K562 (cell line): ENCODE measurements around the gene TBXA2R. TPM values are rescaled to one million over a fixed set of nuclear protein-coding genes. Genes with fewer than 3 reads are reported as not detected.

Experiments used
- ARID4B ChIP-seq: sonication (generic); formaldehyde crosslinking; IDR thresholded peaks from 2 replicates; pipeline ENCODE4 v1.8.0; 2022; ENCODE audit warnings: mild to moderate bottlenecking, missing genetic modification reagents
- E2F8 ChIP-seq: fragments of 450-650 bp; IDR thresholded peaks from 2 replicates; pipeline ENCODE4 v1.7.1; 2018; ENCODE audit warnings: mild to moderate bottlenecking, low read depth; ENCODE audit not compliant: partially characterized antibody
- ETS2 ChIP-seq: IDR thresholded peaks from 2 replicates; pipeline ENCODE4 v1.6.1; 2016; ENCODE audit warnings: borderline replicate concordance, missing genetic modification characterization, mild to moderate bottlenecking, moderate library complexity, missing compliant biosample characterization; ENCODE audit not compliant: poor library complexity, severe bottlenecking
- FOSL1 ChIP-seq: fragments of 200-800 bp; sonication (Bioruptor generic); conservative IDR thresholded peaks from 2 replicates; pipeline ENCODE4 v1.6.1; 2016; ENCODE audit warnings: missing genetic modification characterization, missing compliant biosample characterization
- MCM3 ChIP-seq: fragments of 450-650 bp; IDR thresholded peaks from 2 replicates; pipeline ENCODE4 v1.6.1; 2016
- MTA1 ChIP-seq: fragments of 450-650 bp; IDR thresholded peaks from 2 replicates; pipeline ENCODE4 v1.6.1; 2017; ENCODE audit warnings: borderline replicate concordance
- NEUROD1 ChIP-seq: fragments of 150-350 bp; IDR thresholded peaks from 2 replicates; pipeline ENCODE4 v1.6.1; 2014; ENCODE audit warnings: borderline replicate concordance, low read length, low read depth; ENCODE audit not compliant: partially characterized antibody
- POLR2H ChIP-seq: IDR thresholded peaks from 2 replicates; pipeline ENCODE4 v1.6.1; 2016; ENCODE audit warnings: missing genetic modification characterization, low read depth, mild to moderate bottlenecking, control low read depth, missing compliant biosample characterization, moderate library complexity
- PURB ChIP-seq: sonication (generic); formaldehyde crosslinking; IDR thresholded peaks from 2 replicates; pipeline ENCODE4 v1.9.0; 2021; ENCODE audit warnings: low read depth, mild to moderate bottlenecking, missing genetic modification reagents
- SMARCB1 ChIP-seq: IDR thresholded peaks from 2 replicates; pipeline ENCODE4 v1.6.1; 2011; ENCODE audit warnings: improper control_type of control experiment, low read depth; ENCODE audit not compliant: insufficient read length
- SMC3 ChIP-seq: conservative IDR thresholded peaks from 2 replicates; pipeline ENCODE4 v1.6.1; 2011; ENCODE audit warnings: low read depth, low read length, improper control_type of control experiment; ENCODE audit not compliant: insufficient read depth
- SRSF1 ChIP-seq: fragments of 200-400 bp; formaldehyde crosslinking; IDR thresholded peaks from 2 replicates; pipeline ENCODE4 v1.6.1; 2017; ENCODE audit warnings: mild to moderate bottlenecking, low read depth, low read length, moderate library complexity
- TBP ChIP-seq: optimal IDR thresholded peaks from 2 replicates; pipeline ENCODE3; 2011; ENCODE audit warnings: low read depth, low read length, improper control_type of control experiment
- ZFP91 ChIP-seq: sonication (generic); formaldehyde crosslinking; IDR thresholded peaks from 2 replicates; pipeline ENCODE4 v1.8.0; 2022; ENCODE audit warnings: mild to moderate bottlenecking, missing genetic modification reagents
- ZNF212 ChIP-seq: fragments of 450-650 bp; formaldehyde crosslinking; IDR thresholded peaks from 2 replicates; pipeline ENCODE4 v1.4.0; 2020; ENCODE audit warnings: mild to moderate bottlenecking
- ZNF224 ChIP-seq: sonication (generic); formaldehyde crosslinking; IDR thresholded peaks from 2 replicates; pipeline ENCODE4 v1.8.0; 2022; ENCODE audit warnings: mild to moderate bottlenecking, missing genetic modification reagents
- ZNF655 ChIP-seq: fragments of 250-450 bp; sonication (Bioruptor Pico); IDR thresholded peaks from 2 replicates; pipeline ENCODE4 v1.5.0; 2021
- ZNF717 ChIP-seq: fragments of 250-450 bp; sonication (Bioruptor Pico); IDR thresholded peaks from 2 replicates; pipeline ENCODE4 v1.5.0; 2021
- polyA plus RNA-seq, 8 experiments: library from polyadenylated mRNA; depleted of rRNA in 4 of 8; stranded (reverse) in 5 of 8; unstranded in 3 of 8; fragments of >200 nt; fragmentation: Nextera tagmentation in 2 of 8; fragmentation: Illumina TruSeq in 1 of 8; extraction: Ambion mirVana in 2 of 8; extraction: Trizol in 1 of 8; gene quantifications; 2 replicates each; pipeline versions ENCODE4 v1.2.1 to v1.2.3, GENCODE V29; 2011 to 2014; ENCODE audit warnings: inconsistent platforms in 1 of 8, missing spikeins in 1 of 8
- total RNA-seq, 7 experiments: library from RNA; depleted of rRNA in 6 of 7; stranded (reverse); fragments of >200 nt in 6 of 7; fragmentation: Illumina TruSeq in 2 of 7; extraction: Trizol in 2 of 7; gene quantifications; 2 replicates each; pipeline versions ENCODE4 v1.2.1 to v1.2.3, GENCODE V29; 2011 to 2021; ENCODE audit warnings: low replicate concordance in 1 of 7

The TBXA2R gene
- total and polyA plus RNA-seq, 9 of the 15 experiments (the other 6 are each of a cell fraction or from before 2014, with no cell fraction given): 1.5 to 24.0 (median 2.8) TPM

- TF ChIP-seq ZFP91: no peak
- no peak for TF ChIP-seq ZNF655
- no peak for TF ChIP-seq SMARCB1
- no peak for TF ChIP-seq MCM3
- TF ChIP-seq ZNF717: no peak
- TF ChIP-seq ETS2: no peak
- no peak for TF ChIP-seq ZNF212 (CRISPR knock-in tag)
- TF ChIP-seq MTA1: no peak
- TF ChIP-seq FOSL1: no peak
- TF ChIP-seq E2F8: no peak
- TF ChIP-seq ARID4B (CRISPR knock-in tag): no peak
- TF ChIP-seq SMC3: no peak
- no peak for TF ChIP-seq TBP
- no peak for TF ChIP-seq SRSF1
- TF ChIP-seq PURB (CRISPR knock-in tag): no peak
- no peak for TF ChIP-seq NEUROD1
- no peak for TF ChIP-seq POLR2H
- no peak for TF ChIP-seq ZNF224 (CRISPR knock-in tag)
Observed at GRCh38 chr19:3608750-3609322, 2.2 kb upstream of the TBXA2R start (continued).
